HepG2 (cell line): Measurements from ENCODE around the gene AGER. TPM values are rescaled to one million over a fixed set of nuclear protein-coding genes. Genes with fewer than 3 reads are reported as not detected.
A peak's percentile ranks its signal among the peaks of the same experiment; 100 is the strongest.

Source experiments
- BATF2 ChIP-seq: sonication (generic); formaldehyde crosslinking; IDR thresholded peaks from 2 replicates; pipeline ENCODE4 v1.8.0; 2022; ENCODE audit warnings: mild to moderate bottlenecking, missing genetic modification reagents, moderate library complexity
- CCAR2 ChIP-seq: fragments of 200-400 bp; formaldehyde crosslinking; optimal IDR thresholded peaks from 2 replicates; pipeline ENCODE3; 2018; ENCODE audit warnings: low read depth, mild to moderate bottlenecking, low read length, moderate library complexity
- CENPT ChIP-seq: sonication (generic); formaldehyde crosslinking; IDR thresholded peaks from 2 replicates; pipeline ENCODE4 v1.8.0; 2022; ENCODE audit warnings: low read depth, mild to moderate bottlenecking, moderate library complexity, missing genetic modification reagents
- FOXP4 ChIP-seq: sonication (generic); formaldehyde crosslinking; IDR thresholded peaks from 2 replicates; pipeline ENCODE4 v1.4.0; 2020; ENCODE audit warnings: missing genetic modification reagents
- HNF1B ChIP-seq: sonication (generic); formaldehyde crosslinking; IDR thresholded peaks from 2 replicates; pipeline ENCODE4 v1.5.1; 2020; ENCODE audit warnings: mild to moderate bottlenecking, moderate library complexity, missing genetic modification reagents
- KMT2A ChIP-seq: sonication (generic); formaldehyde crosslinking; IDR thresholded peaks from 2 replicates; pipeline ENCODE4 v1.4.0; 2020; ENCODE audit warnings: missing genetic modification reagents
- MAZ ChIP-seq, 2 experiments: sonication (generic) in 1 of 2; formaldehyde crosslinking in 1 of 2; IDR thresholded peaks; 2 replicates each; pipeline versions ENCODE4 v1.5.0 to v1.6.1; 2012 to 2020; ENCODE audit warnings: low read depth in 2 of 2, mild to moderate bottlenecking in 2 of 2, borderline replicate concordance in 1 of 2, improper control_type of control experiment in 1 of 2, low read length in 1 of 2, missing genetic modification reagents in 1 of 2, moderate library complexity in 1 of 2
- NCOA1 ChIP-seq: sonication (generic); formaldehyde crosslinking; IDR thresholded peaks from 2 replicates; pipeline ENCODE4 v1.9.0; 2021; ENCODE audit warnings: missing genetic modification reagents
- PCBP1 ChIP-seq: fragments of 200-400 bp; formaldehyde crosslinking; IDR thresholded peaks from 2 replicates; pipeline ENCODE4 v1.6.1; 2017; ENCODE audit warnings: mild to moderate bottlenecking, low read depth, low read length, borderline replicate concordance
- PLSCR1 ChIP-seq: sonication (generic); formaldehyde crosslinking; IDR thresholded peaks from 2 replicates; pipeline ENCODE4 v1.5.0; 2020; ENCODE audit warnings: missing genetic modification reagents, mild to moderate bottlenecking, borderline replicate concordance
- PRMT3 ChIP-seq: sonication (generic); formaldehyde crosslinking; IDR thresholded peaks from 2 replicates; pipeline ENCODE4 v1.8.1; 2022; ENCODE audit warnings: low read depth, mild to moderate bottlenecking, moderate library complexity, missing genetic modification reagents, borderline replicate concordance
- SSRP1 ChIP-seq: IDR thresholded peaks from 2 replicates; pipeline ENCODE4 v1.6.1; 2016; ENCODE audit warnings: control low read depth
- ZMYM4 ChIP-seq: sonication (generic); formaldehyde crosslinking; IDR thresholded peaks from 2 replicates; pipeline ENCODE4 v1.8.1; 2023; ENCODE audit warnings: mild to moderate bottlenecking, missing genetic modification reagents
- ZNF530 ChIP-seq: sonication (generic); formaldehyde crosslinking; IDR thresholded peaks from 2 replicates; pipeline ENCODE4 v1.5.0; 2020; ENCODE audit warnings: low read depth, mild to moderate bottlenecking, missing genetic modification reagents
- ZNF598 ChIP-seq: sonication (generic); formaldehyde crosslinking; IDR thresholded peaks from 2 replicates; pipeline ENCODE4 v1.5.1; 2020; ENCODE audit warnings: mild to moderate bottlenecking, missing genetic modification reagents, borderline replicate concordance
- ZNF614 ChIP-seq: IDR thresholded peaks from 2 replicates; pipeline ENCODE4 v1.6.1; 2018; ENCODE audit warnings: missing biosample characterization, missing genetic modification reagents, inconsistent platforms, borderline replicate concordance
- ZNF710 ChIP-seq: sonication (generic); formaldehyde crosslinking; IDR thresholded peaks from 2 replicates; pipeline ENCODE4 v1.5.0; 2020; ENCODE audit warnings: mild to moderate bottlenecking, missing genetic modification reagents, borderline replicate concordance
- ZNF724P ChIP-seq: sonication (generic); formaldehyde crosslinking; IDR thresholded peaks from 2 replicates; pipeline ENCODE4 v1.8.0; 2022; ENCODE audit warnings: missing genetic modification reagents, borderline replicate concordance
- ZNF788 ChIP-seq: sonication (generic); formaldehyde crosslinking; IDR thresholded peaks from 2 replicates; pipeline ENCODE4 v1.5.0; 2020; ENCODE audit warnings: mild to moderate bottlenecking, missing genetic modification reagents, borderline replicate concordance
- ZNF800 ChIP-seq: sonication (generic); formaldehyde crosslinking; IDR thresholded peaks from 2 replicates; pipeline ENCODE4 v1.4.0; 2020; ENCODE audit warnings: missing genetic modification reagents
- polyA plus RNA-seq, 8 experiments: library from polyadenylated mRNA; depleted of rRNA in 3 of 8; stranded (reverse) in 7 of 8; unstranded in 1 of 8; fragments of >200 nt; fragmentation: Illumina TruSeq in 4 of 8; extraction: Trizol in 4 of 8; gene quantifications; 2 replicates each; pipeline versions ENCODE4 v1.2.1 to v1.2.3, GENCODE V29; 2011 to 2016; ENCODE audit warnings: low read depth in 4 of 8, missing spikeins in 1 of 8, mixed read lengths in 1 of 8; ENCODE audit not compliant: insufficient read depth in 1 of 8
- total RNA-seq, 5 experiments: library from RNA; depleted of rRNA; stranded (reverse); fragments of >200 nt; fragmentation: Illumina TruSeq; extraction: Trizol; gene quantifications; 2 replicates each; pipeline ENCODE4 v1.2.3, GENCODE V29; 2016; ENCODE audit warnings: low read depth in 1 of 5

AGER gene
- total and polyA plus RNA-seq, 2 of the 13 experiments (the other 11 are each of a cell fraction or from before 2014, with no cell fraction given) = 1.9 to 5.1 TPM

GRCh38 chr6:32195652-32195901, 11.5 kb upstream of the AGER start (continued):
- TF ChIP-seq ZNF710 (CRISPR knock-in tag) (no peak), CCAR2 (no peak), PLSCR1 (no peak), ZNF800 (CRISPR knock-in tag) (no peak; the same call in 1 of the 2 replicates), HNF1B (CRISPR knock-in tag) (peak; percentile 80; the same call in 1 of the 2 replicates), ZNF530 (CRISPR knock-in tag) (no peak), KMT2A (CRISPR knock-in tag) (no peak), SSRP1 (CRISPR knock-in tag) (no peak), ZMYM4 (no peak), ZNF598 (no peak), PCBP1 (no peak; the same call in 1 of the 2 replicates), PRMT3 (CRISPR knock-in tag) (no peak), MAZ (IDR thresholded peaks at IDR 0.05; ENCODE audit: borderline replicate concordance, low read depth, low read length) (peak; percentile 96; the same call in 1 of the 2 replicates), MAZ (CRISPR knock-in tag; IDR thresholded peaks at IDR 0.05; ENCODE audit: low read depth) (no peak; the same call in none of the 2 replicates), ZNF614 (CRISPR knock-in tag) (0 out of 2 replicates have a peak, but pooled peaks have one; percentile 10), BATF2 (CRISPR knock-in tag) (no peak), FOXP4 (CRISPR knock-in tag) (no peak), ZNF788 (peak; percentile 23; the same call in 1 of the 2 replicates), NCOA1 (CRISPR knock-in tag) (no peak), CENPT (CRISPR knock-in tag) (no peak), ZNF724P (CRISPR knock-in tag) (no peak)
